ENCODE measurements around the gene ACOXL.
"Not testable (repeated sequence)": the region's sequence is repeated elsewhere in the genome, so short reads cannot be mapped to it uniquely, and the experiment has no call there.

Gene ACOXL

GRCh38 chr2:110732422-110733413 is at the start of gene ACOXL:
ACOXL (plus strand) TSS chr2:110732573; CDS start chr2:110768390, 35,817 bp downstream.
- no peak for DNase-seq

- no peak for DNase-seq
These were observed 49.5 kb upstream of the ACOXL start for GRCh38 chr2:110682872-110683271.

GRCh38 chr2:110687775-110688484 is 44.4 kb upstream of the ACOXL start:
- not testable (repeated sequence) for DNase-seq

GRCh38 chr2:110688594-110689091 is 43.7 kb upstream of the ACOXL start:
- no peak for DNase-seq

- DNase-seq = no peak
These were observed 42.0 kb upstream of the ACOXL start for GRCh38 chr2:110690083-110690965.

- no peak for DNase-seq
These were observed 40.6 kb upstream of the ACOXL start for GRCh38 chr2:110691612-110692258.

- DNase-seq = not testable (repeated sequence)
These were observed 37.1 kb upstream of the ACOXL start for GRCh38 chr2:110695146-110695898.

GRCh38 chr2:110698253-110698652 is 34.1 kb upstream of the ACOXL start:
- DNase-seq = not testable (repeated sequence)

GRCh38 chr2:110702514-110703380 is 29.6 kb upstream of the ACOXL start:
- no peak for DNase-seq

- no peak for DNase-seq
These were observed 24.9 kb upstream of the ACOXL start for GRCh38 chr2:110707386-110707965.

- DNase-seq = no peak
These were observed 23.9 kb upstream of the ACOXL start for GRCh38 chr2:110708455-110708854.

- DNase-seq = no peak
These were observed 19.6 kb upstream of the ACOXL start for GRCh38 chr2:110712737-110713136.

- DNase-seq = no peak
These were observed 18.6 kb upstream of the ACOXL start for GRCh38 chr2:110713513-110714362.

GRCh38 chr2:110714452-110715224 is 17.7 kb upstream of the ACOXL start:
- no peak for DNase-seq

GRCh38 chr2:110716959-110717645 is 15.3 kb upstream of the ACOXL start:
- DNase-seq = no peak

- no peak for DNase-seq
These were observed 14.6 kb upstream of the ACOXL start for GRCh38 chr2:110717734-110718133.

GRCh38 chr2:110718382-110718781 is 14.0 kb upstream of the ACOXL start:
- no peak for DNase-seq

Measured in CD4-positive, alpha-beta T cell treated with Interleukin-1 beta for 1 hour (primary cell).